ENCODE results near the gene SDF2L1.
A peak's percentile ranks its signal among the peaks of the same experiment; 100 is the strongest.
"Not testable (repeated sequence)": the region's sequence is repeated elsewhere in the genome, so short reads cannot be mapped to it uniquely, and the experiment has no call there.

Gene SDF2L1

GRCh38 chr22:21615731-21616130 is 26.4 kb upstream of the SDF2L1 start:
- TF ChIP-seq FOXP2 (optimal IDR thresholded peaks at IDR 0.05; ENCODE audit: control extremely low read depth, extremely low read length, insufficient read depth) (no peak), EZH2 (IDR thresholded peaks at IDR 0.05) (no peak), POLR2AphosphoS5 (IDR thresholded peaks at IDR 0.05; ENCODE audit: borderline replicate concordance, low read depth, low read length) (no peak)
- no peak overlapping the region for H3K4me3 ChIP-seq
- no peak overlapping the region for H3K27ac ChIP-seq
- H3K9ac ChIP-seq (ENCODE audit: insufficient read length) = no peak overlapping the region
- no peaks in the 10 kb centered on the region for H3K9me3 ChIP-seq (ENCODE audit: low read depth, low read length)
- DNase-seq (ENCODE audit: low read depth, low spot score) = no peak
- H3K36me3 ChIP-seq (ENCODE audit: insufficient read depth, low read length) = peaks cover 43% of the 10 kb centered on the region

GRCh38 chr22:21617337-21617736 is 24.8 kb upstream of the SDF2L1 start:
- H3K9ac ChIP-seq (ENCODE audit: insufficient read length) = not testable (repeated sequence)
- peaks cover 34% of the 10 kb centered on the region for H3K36me3 ChIP-seq (ENCODE audit: insufficient read depth, low read length)
- H3K27ac ChIP-seq = 0 out of 2 replicates have a peak overlapping the region, but pooled peaks have one; percentile 25

DNA sequence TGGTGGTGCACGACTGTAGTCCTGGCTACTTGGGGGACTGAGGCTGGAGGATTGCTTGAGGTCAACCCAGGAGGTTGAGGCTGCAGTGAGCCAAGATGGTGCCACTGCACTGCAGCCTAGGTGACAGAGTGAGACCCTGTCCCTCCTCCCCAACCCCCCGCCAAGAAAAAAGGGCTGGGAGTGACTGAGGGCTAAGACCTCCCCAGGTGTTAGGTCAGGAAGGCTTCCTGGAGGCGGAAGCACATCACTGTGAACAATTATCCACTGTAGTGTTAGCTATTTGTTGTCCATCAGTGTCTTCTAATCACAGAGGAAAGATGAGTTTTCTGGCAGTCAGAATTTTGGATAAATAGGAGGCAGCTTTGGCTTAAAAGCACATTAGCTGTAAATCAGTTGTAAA is 21.1 kb upstream of the SDF2L1 start:
- no peak for TF ChIP-seq FOXP2 (optimal IDR thresholded peaks at IDR 0.05; ENCODE audit: control extremely low read depth, extremely low read length, insufficient read depth)
- TF ChIP-seq POLR2AphosphoS5 (IDR thresholded peaks at IDR 0.05; ENCODE audit: borderline replicate concordance, low read depth, low read length) = no peak; the same call in 1 of the 2 replicates
- no peak for TF ChIP-seq EZH2 (IDR thresholded peaks at IDR 0.05)
- no peak overlapping the region for H3K27ac ChIP-seq

More at GRCh38 chr22:21617337-21617736, 24.8 kb upstream of the SDF2L1 start:
- DNase-seq (ENCODE audit: low read depth, low spot score); H3K4me3 ChIP-seq; H3K9me3 ChIP-seq (ENCODE audit: low read depth, low read length): not testable (repeated sequence)

GRCh38 chr22:21622011-21622918 is 19.8 kb upstream of the SDF2L1 start:
- no peak overlapping the region; the same call in 1 of the 2 replicates for H3K27ac ChIP-seq
- no peak overlapping the region for H3K9ac ChIP-seq (ENCODE audit: insufficient read length)
- no peak overlapping the region for H3K4me3 ChIP-seq
- TF ChIP-seq EZH2 (IDR thresholded peaks at IDR 0.05) (no peak), POLR2AphosphoS5 (IDR thresholded peaks at IDR 0.05; ENCODE audit: borderline replicate concordance, low read depth, low read length) (no peak), FOXP2 (optimal IDR thresholded peaks at IDR 0.05; ENCODE audit: control extremely low read depth, extremely low read length, insufficient read depth) (no peak)
- DNase-seq (ENCODE audit: low read depth, low spot score) = no peak
- H3K9me3 ChIP-seq (ENCODE audit: low read depth, low read length) = no peaks in the 10 kb centered on the region
- peaks cover 18% of the 10 kb centered on the region for H3K36me3 ChIP-seq (ENCODE audit: insufficient read depth, low read length)

More for the DNA sequence above, 21.1 kb upstream of the SDF2L1 start:
- no peak for DNase-seq (ENCODE audit: low read depth, low spot score)
- Histone ChIP-seq H3K4me3 (no peak overlapping the region), H3K9me3 (ENCODE audit: low read depth, low read length) (no peaks in the 10 kb centered on the region), H3K36me3 (ENCODE audit: insufficient read depth, low read length) (peaks cover 18% of the 10 kb centered on the region), H3K9ac (ENCODE audit: insufficient read length) (no peak overlapping the region)

- Histone ChIP-seq H3K9me3 (ENCODE audit: low read depth, low read length) (no peaks in the 10 kb centered on the region), H3K4me3 (no peak overlapping the region), H3K36me3 (ENCODE audit: insufficient read depth, low read length) (peaks cover 18% of the 10 kb centered on the region), H3K9ac (ENCODE audit: insufficient read length) (no peak overlapping the region), H3K27ac (peak overlapping the region; percentile 60)
- TF ChIP-seq EZH2 (IDR thresholded peaks at IDR 0.05) (no peak), FOXP2 (optimal IDR thresholded peaks at IDR 0.05; ENCODE audit: control extremely low read depth, extremely low read length, insufficient read depth) (no peak), POLR2AphosphoS5 (IDR thresholded peaks at IDR 0.05; ENCODE audit: borderline replicate concordance, low read depth, low read length) (no peak)
- no peak for DNase-seq (ENCODE audit: low read depth, low spot score)
Observed at GRCh38 chr22:21622919-21623647, 19.0 kb upstream of the SDF2L1 start.

DNA sequence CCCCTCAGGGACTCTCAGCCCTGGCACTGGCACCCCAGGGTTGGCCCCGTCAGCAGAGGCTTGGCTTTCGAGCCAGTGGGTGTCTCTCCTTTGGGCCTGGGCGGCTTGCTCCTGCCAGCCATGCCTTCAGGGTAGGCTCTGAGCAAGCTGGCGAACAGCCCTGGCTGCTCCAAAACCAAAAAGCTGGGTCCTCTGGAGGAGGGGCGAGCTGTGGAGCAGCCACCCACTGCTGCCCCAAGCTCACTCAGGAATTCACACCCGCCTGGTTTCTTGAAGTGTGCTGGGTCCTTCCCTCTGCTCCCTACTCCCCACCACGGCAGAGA is 18.5 kb upstream of the SDF2L1 start:
- H3K9me3 ChIP-seq (ENCODE audit: low read depth, low read length) = no peaks in the 10 kb centered on the region
- no peak overlapping the region for H3K9ac ChIP-seq (ENCODE audit: insufficient read length)
- no peak overlapping the region for H3K4me3 ChIP-seq
- DNase-seq (ENCODE audit: low read depth, low spot score) = no peak
- TF ChIP-seq EZH2 (IDR thresholded peaks at IDR 0.05) (no peak), FOXP2 (optimal IDR thresholded peaks at IDR 0.05; ENCODE audit: control extremely low read depth, extremely low read length, insufficient read depth) (no peak), POLR2AphosphoS5 (IDR thresholded peaks at IDR 0.05; ENCODE audit: borderline replicate concordance, low read depth, low read length) (no peak)
- peak overlapping the region; percentile 60 for H3K27ac ChIP-seq
- peaks cover 22% of the 10 kb centered on the region for H3K36me3 ChIP-seq (ENCODE audit: insufficient read depth, low read length)

- H3K27ac ChIP-seq = peak overlapping the region; percentile 62
- no peaks in the 10 kb centered on the region for H3K9me3 ChIP-seq (ENCODE audit: low read depth, low read length)
- H3K36me3 ChIP-seq (ENCODE audit: insufficient read depth, low read length) = peaks cover 22% of the 10 kb centered on the region
- H3K4me3 ChIP-seq = no peak overlapping the region
- no peak overlapping the region for H3K9ac ChIP-seq (ENCODE audit: insufficient read length)
- no peak for DNase-seq (ENCODE audit: low read depth, low spot score)
- TF ChIP-seq FOXP2 (optimal IDR thresholded peaks at IDR 0.05; ENCODE audit: control extremely low read depth, extremely low read length, insufficient read depth) (no peak), POLR2AphosphoS5 (IDR thresholded peaks at IDR 0.05; ENCODE audit: borderline replicate concordance, low read depth, low read length) (no peak), EZH2 (IDR thresholded peaks at IDR 0.05) (no peak)
Observed at GRCh38 chr22:21624120-21624879, 17.8 kb upstream of the SDF2L1 start.
